SK-N-SH treated with all-trans-retinoic acid at 6 μM for 48 hours (cell line): ENCODE measurements around the gene B3GNT5.

Source experiments
- ATAC-seq: fragments of 200-7000 bp; cut with Tn5 transposase; 3 replicates; pipeline ENCODE4 v1.9.1; 2020; ENCODE audit warnings: mild to moderate bottlenecking, moderate library complexity
- BACH2 ChIP-seq: fragments of 250-450 bp; sonication (Bioruptor Pico); IDR thresholded peaks from 2 replicates; pipeline ENCODE4 v1.9.0; 2021; ENCODE audit warnings: mild to moderate bottlenecking, borderline replicate concordance
- CREB5 ChIP-seq: fragments of 250-450 bp; sonication (Bioruptor Pico); IDR thresholded peaks from 2 replicates; pipeline ENCODE4 v1.5.1; 2020; ENCODE audit warnings: low read depth, mild to moderate bottlenecking, moderate library complexity
- CSDC2 ChIP-seq: fragments of 250-450 bp; sonication (Bioruptor Pico); IDR thresholded peaks from 2 replicates; pipeline ENCODE4 v1.5.0; 2020; ENCODE audit warnings: mild to moderate bottlenecking, moderate library complexity
- ESRRG ChIP-seq: fragments of 250-450 bp; sonication (Bioruptor Pico); IDR thresholded peaks from 2 replicates; pipeline ENCODE4 v1.6.1; 2021; ENCODE audit warnings: mild to moderate bottlenecking
- GLIS3 ChIP-seq: fragments of 250-450 bp; sonication (Bioruptor Pico); IDR thresholded peaks from 2 replicates; pipeline ENCODE4 v1.5.0; 2020; ENCODE audit warnings: mild to moderate bottlenecking, moderate library complexity
- OSR1 ChIP-seq: fragments of 250-450 bp; sonication (Bioruptor Pico); IDR thresholded peaks from 2 replicates; pipeline ENCODE4 v1.8.0; 2022; ENCODE audit warnings: moderate library complexity, mild to moderate bottlenecking, inconsistent platforms
- PATZ1 ChIP-seq: fragments of 250-450 bp; sonication (Bioruptor Pico); IDR thresholded peaks from 2 replicates; pipeline ENCODE4 v1.8.0; 2020; ENCODE audit warnings: mild to moderate bottlenecking, moderate library complexity, borderline replicate concordance
- POU6F1 ChIP-seq: fragments of 250-450 bp; sonication (Bioruptor Pico); IDR thresholded peaks from 2 replicates; pipeline ENCODE4 v1.8.0; 2021; ENCODE audit warnings: low read depth, mild to moderate bottlenecking, moderate library complexity, borderline replicate concordance
- PPARA ChIP-seq: fragments of 250-450 bp; sonication (Bioruptor Pico); IDR thresholded peaks from 2 replicates; pipeline ENCODE4 v1.5.0; 2020; ENCODE audit warnings: mild to moderate bottlenecking, borderline replicate concordance
- RARB ChIP-seq: fragments of 250-450 bp; sonication (Bioruptor Pico); IDR thresholded peaks from 2 replicates; pipeline ENCODE4 v1.8.0; 2021; ENCODE audit warnings: mild to moderate bottlenecking, moderate library complexity
- SNAI2 ChIP-seq: fragments of 250-450 bp; sonication (Bioruptor Pico); IDR thresholded peaks from 2 replicates; pipeline ENCODE4 v1.5.0; 2020; ENCODE audit warnings: mild to moderate bottlenecking, moderate library complexity
- TCF4 ChIP-seq: fragments of 250-450 bp; sonication (Bioruptor Pico); IDR thresholded peaks from 2 replicates; pipeline ENCODE4 v1.8.0; 2021; ENCODE audit warnings: mild to moderate bottlenecking, moderate library complexity, borderline replicate concordance
- TOX ChIP-seq: fragments of 250-450 bp; sonication (Bioruptor Pico); IDR thresholded peaks from 2 replicates; pipeline ENCODE4 v1.8.0; 2021; ENCODE audit warnings: mild to moderate bottlenecking, moderate library complexity, borderline replicate concordance
- TSHZ2 ChIP-seq: fragments of 250-450 bp; sonication (Bioruptor Pico); IDR thresholded peaks from 2 replicates; pipeline ENCODE4 v1.5.0; 2020; ENCODE audit warnings: mild to moderate bottlenecking, moderate library complexity
- ZC3H10 ChIP-seq: fragments of 250-450 bp; sonication (Bioruptor Pico); IDR thresholded peaks from 2 replicates; pipeline ENCODE4 v1.5.1; 2021; ENCODE audit warnings: mild to moderate bottlenecking, moderate library complexity
- ZFP3 ChIP-seq: fragments of 250-450 bp; sonication (Bioruptor Pico); IDR thresholded peaks from 2 replicates; pipeline ENCODE4 v1.5.0; 2020; ENCODE audit warnings: mild to moderate bottlenecking, moderate library complexity
- ZFP30 ChIP-seq: fragments of 450-650 bp; formaldehyde crosslinking; IDR thresholded peaks from 2 replicates; pipeline ENCODE4 v1.5.0; 2022; ENCODE audit warnings: mild to moderate bottlenecking, moderate library complexity
- ZNF8 ChIP-seq: fragments of 450-650 bp; formaldehyde crosslinking; IDR thresholded peaks from 2 replicates; pipeline ENCODE4 v1.5.0; 2020; ENCODE audit warnings: mild to moderate bottlenecking, moderate library complexity

Gene B3GNT5

GRCh38 chr3:183269345-183269744 lies 16.3 kb downstream of the B3GNT5 start:
- no peak for ATAC-seq

GRCh38 chr3:183270344-183270743 lies 17.3 kb downstream of the B3GNT5 start:
- TF ChIP-seq ESRRG (CRISPR knock-in tag) (no peak), ZFP3 (CRISPR knock-in tag) (no peak), ZFP30 (no peak), TOX (CRISPR knock-in tag) (no peak), ZNF8 (no peak), PATZ1 (CRISPR knock-in tag) (no peak), CREB5 (CRISPR knock-in tag) (no peak), OSR1 (CRISPR knock-in tag) (no peak), SNAI2 (CRISPR knock-in tag) (no peak), RARB (CRISPR knock-in tag) (no peak), POU6F1 (no peak), TSHZ2 (no peak)
- ATAC-seq: no peak

More at GRCh38 chr3:183269345-183269744, 16.3 kb downstream of the B3GNT5 start:
- no peak for TF ChIP-seq TCF4
- TF ChIP-seq ESRRG (CRISPR knock-in tag): no peak
- no peak for TF ChIP-seq ZC3H10 (CRISPR knock-in tag)
- TF ChIP-seq GLIS3: no peak
- no peak for TF ChIP-seq ZFP30
- TF ChIP-seq OSR1 (CRISPR knock-in tag): no peak
- TF ChIP-seq CSDC2: no peak
- TF ChIP-seq, all 23 proteins: peak for 0

- TF ChIP-seq TSHZ2 (no peak), PATZ1 (CRISPR knock-in tag) (no peak), ZFP30 (no peak), PPARA (no peak), RARB (CRISPR knock-in tag) (no peak), BACH2 (CRISPR knock-in tag) (no peak)
- ATAC-seq: no peak
Observed at GRCh38 chr3:183272142-183272541, 19.1 kb downstream of the B3GNT5 start.
